HepG2 (cell line): ENCODE results near the gene KMT2D. TPM values are rescaled to one million over a fixed set of nuclear protein-coding genes. Genes with fewer than 3 reads are reported as not detected.

Experiments used
- JUND ChIP-seq: sonication (generic); formaldehyde crosslinking; IDR thresholded peaks from 2 replicates; pipeline ENCODE4 v1.8.0; 2022; ENCODE audit warnings: mild to moderate bottlenecking, missing genetic modification reagents
- MTA1 ChIP-seq: sonication (generic); formaldehyde crosslinking; IDR thresholded peaks from 2 replicates; pipeline ENCODE4 v1.4.0; 2020; ENCODE audit warnings: missing genetic modification reagents, mild to moderate bottlenecking, borderline replicate concordance
- MYNN ChIP-seq: sonication (generic); formaldehyde crosslinking; IDR thresholded peaks from 2 replicates; pipeline ENCODE4 v1.4.0; 2020; ENCODE audit warnings: mild to moderate bottlenecking, low read depth, missing genetic modification reagents
- NAIF1 ChIP-seq: sonication (generic); formaldehyde crosslinking; IDR thresholded peaks from 2 replicates; pipeline ENCODE4 v1.5.0; 2020; ENCODE audit warnings: mild to moderate bottlenecking, missing genetic modification reagents, borderline replicate concordance
- PITX1 ChIP-seq: sonication (generic); formaldehyde crosslinking; IDR thresholded peaks from 2 replicates; pipeline ENCODE4 v1.5.1; 2020; ENCODE audit warnings: mild to moderate bottlenecking, missing genetic modification reagents
- PLRG1 ChIP-seq: fragments of 450-650 bp; conservative IDR thresholded peaks from 2 replicates; pipeline ENCODE4 v1.6.1; 2016
- POLR2A ChIP-seq, 2 experiments: IDR thresholded peaks; 2 replicates each; pipeline ENCODE4 v1.6.1; 2011; ENCODE audit warnings: low read depth in 2 of 2, low read length in 2 of 2, mild to moderate bottlenecking in 1 of 2, moderate library complexity in 1 of 2; ENCODE audit not compliant: insufficient read depth in 1 of 2
- SMAD1 ChIP-seq: sonication (generic); formaldehyde crosslinking; IDR thresholded peaks from 2 replicates; pipeline ENCODE4 v1.4.0; 2020; ENCODE audit warnings: missing genetic modification reagents, low read depth, mild to moderate bottlenecking, borderline replicate concordance
- SMARCC2 ChIP-seq: fragments of 450-650 bp; IDR thresholded peaks from 2 replicates; pipeline ENCODE4 v1.6.1; 2017; ENCODE audit warnings: antibody characterized with exemption, mild to moderate bottlenecking
- STAT5B ChIP-seq: sonication (generic); formaldehyde crosslinking; IDR thresholded peaks from 2 replicates; pipeline ENCODE4 v1.4.0; 2020; ENCODE audit warnings: missing genetic modification reagents
- TAF1 ChIP-seq: sonication (generic); formaldehyde crosslinking; IDR thresholded peaks from 2 replicates; pipeline ENCODE4 v1.4.0; 2020; ENCODE audit warnings: missing genetic modification reagents
- TAF15 ChIP-seq: fragments of 200-400 bp; formaldehyde crosslinking; IDR thresholded peaks from one replicate; pipeline ENCODE4 v1.6.1; 2018; ENCODE audit warnings: mild to moderate bottlenecking, low read depth, low read length; ENCODE audit not compliant: poor library complexity, severe bottlenecking
- TBX3 ChIP-seq: fragments of 450-650 bp; IDR thresholded peaks from 2 replicates; pipeline ENCODE4 v1.6.1; 2017; ENCODE audit warnings: antibody characterized with exemption, mild to moderate bottlenecking, inconsistent platforms, borderline replicate concordance
- ZNF24 ChIP-seq: fragments of 450-650 bp; IDR thresholded peaks from 2 replicates; pipeline ENCODE4 v1.6.1; 2017; ENCODE audit warnings: antibody characterized with exemption, mild to moderate bottlenecking
- ZNF256 ChIP-seq: sonication (generic); formaldehyde crosslinking; conservative IDR thresholded peaks from 2 replicates; pipeline ENCODE4 v1.4.0; 2020; ENCODE audit warnings: missing genetic modification reagents
- ZNF329 ChIP-seq: sonication (generic); formaldehyde crosslinking; IDR thresholded peaks from 2 replicates; pipeline ENCODE4 v1.9.0; 2021; ENCODE audit warnings: low read depth, mild to moderate bottlenecking, missing genetic modification reagents
- ZNF510 ChIP-seq: sonication (generic); formaldehyde crosslinking; IDR thresholded peaks from 2 replicates; pipeline ENCODE4 v1.4.0; 2020; ENCODE audit warnings: low read depth, mild to moderate bottlenecking, missing genetic modification reagents
- ZNF543 ChIP-seq: sonication (generic); formaldehyde crosslinking; IDR thresholded peaks from 2 replicates; pipeline ENCODE4 v1.4.0; 2020; ENCODE audit warnings: mild to moderate bottlenecking, missing genetic modification reagents
- ZNF552 ChIP-seq: sonication (generic); formaldehyde crosslinking; IDR thresholded peaks from 2 replicates; pipeline ENCODE4 v1.9.0; 2022; ENCODE audit warnings: missing genetic modification reagents, mild to moderate bottlenecking, borderline replicate concordance
- ZNF557 ChIP-seq: sonication (generic); formaldehyde crosslinking; IDR thresholded peaks from 2 replicates; pipeline ENCODE4 v1.4.0; 2020; ENCODE audit warnings: missing genetic modification reagents
- ZNF747 ChIP-seq: sonication (generic); formaldehyde crosslinking; IDR thresholded peaks from 2 replicates; pipeline ENCODE4 v1.8.1; 2023; ENCODE audit warnings: missing genetic modification reagents, mild to moderate bottlenecking, borderline replicate concordance
- ZNF790 ChIP-seq: sonication (generic); formaldehyde crosslinking; IDR thresholded peaks from 2 replicates; pipeline ENCODE4 v1.8.0; 2022; ENCODE audit warnings: missing genetic modification reagents, mild to moderate bottlenecking, borderline replicate concordance
- polyA plus RNA-seq, 8 experiments: library from polyadenylated mRNA; depleted of rRNA in 3 of 8; stranded (reverse) in 7 of 8; unstranded in 1 of 8; fragments of >200 nt; fragmentation: Illumina TruSeq in 4 of 8; extraction: Trizol in 4 of 8; gene quantifications; 2 replicates each; pipeline versions ENCODE4 v1.2.1 to v1.2.3, GENCODE V29; 2011 to 2016; ENCODE audit warnings: low read depth in 4 of 8, missing spikeins in 1 of 8, mixed read lengths in 1 of 8; ENCODE audit not compliant: insufficient read depth in 1 of 8
- total RNA-seq, 5 experiments: library from RNA; depleted of rRNA; stranded (reverse); fragments of >200 nt; fragmentation: Illumina TruSeq; extraction: Trizol; gene quantifications; 2 replicates each; pipeline ENCODE4 v1.2.3, GENCODE V29; 2016; ENCODE audit warnings: low read depth in 1 of 5
- TF ChIP-seq, protein P1 (sequence below): sonication (generic); formaldehyde crosslinking; IDR thresholded peaks from 2 replicates; pipeline ENCODE4 v1.4.0; 2020; ENCODE audit warnings: mild to moderate bottlenecking, missing genetic modification reagents
- TF ChIP-seq, protein P2 (sequence below): sonication (generic); formaldehyde crosslinking; IDR thresholded peaks from 2 replicates; pipeline ENCODE4 v1.4.0; 2020; ENCODE audit warnings: missing genetic modification reagents
- TF ChIP-seq, protein P3 (sequence below): sonication (generic); formaldehyde crosslinking; IDR thresholded peaks from 2 replicates; pipeline ENCODE4 v1.5.0; 2020; ENCODE audit warnings: missing genetic modification reagents, mild to moderate bottlenecking, borderline replicate concordance
- TF ChIP-seq, protein P4 (sequence below): IDR thresholded peaks from 2 replicates; pipeline ENCODE4 v1.6.1; 2016; ENCODE audit warnings: mild to moderate bottlenecking, missing biosample characterization, missing genetic modification reagents

KMT2D gene
- total and polyA plus RNA-seq, 2 of the 13 experiments (the other 11 are each of a cell fraction or from before 2014, with no cell fraction given): 8.1 to 10.4 TPM

DNA sequence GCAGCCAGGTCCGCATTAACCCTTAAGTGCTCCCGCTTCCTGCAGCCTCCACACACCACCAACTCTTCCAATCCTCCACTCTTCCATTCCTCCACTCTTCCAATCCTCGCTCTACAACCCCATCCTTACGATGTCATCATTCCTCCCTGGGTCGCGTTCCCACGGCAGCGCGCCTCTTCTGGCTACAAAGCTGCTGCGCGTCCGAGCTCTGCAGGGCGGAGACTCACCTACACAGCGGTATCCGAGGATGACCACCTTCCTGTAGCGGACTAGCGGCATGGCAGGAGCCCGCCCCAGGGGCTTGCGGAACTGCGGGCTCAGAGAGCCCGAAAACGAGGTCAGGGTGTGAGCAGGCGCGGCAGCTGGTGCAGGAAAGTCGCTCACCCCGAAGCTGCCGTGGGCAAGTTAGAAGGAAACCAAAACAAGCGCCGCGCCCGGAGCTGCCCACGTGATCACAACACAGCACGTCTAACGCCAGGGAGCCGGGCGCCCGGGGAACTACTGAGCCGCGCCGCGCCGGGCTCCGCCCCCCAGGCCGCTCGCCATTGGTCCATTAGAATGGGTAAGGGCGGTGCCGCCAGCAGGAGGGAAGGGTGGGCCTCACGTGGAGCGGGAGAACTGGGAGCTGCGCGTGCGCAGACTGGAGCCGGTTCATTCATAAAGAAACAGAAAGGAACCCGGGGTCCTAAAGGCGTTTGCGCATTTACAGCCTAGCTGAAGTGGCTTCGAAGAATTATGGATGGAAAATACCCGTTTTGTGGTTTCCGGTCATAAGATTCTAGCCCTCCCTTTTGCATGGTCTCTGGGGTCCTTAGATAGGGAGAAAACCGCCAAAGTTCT is 9.1 kb upstream of the KMT2D start, which contains the start of gene RHEBL1 (continued):
- TF ChIP-seq TAF15: no peak
- TF ChIP-seq TAF1 (CRISPR knock-in tag): peak; percentile 43; the same call in 1 of the 2 replicates
- no peak for TF ChIP-seq ZNF256 (CRISPR knock-in tag)
- TF ChIP-seq ZNF329 (CRISPR knock-in tag): no peak
- no peak for TF ChIP-seq SMARCC2
- 0 out of 2 replicates have a peak, but pooled peaks have one; percentile 48 for TF ChIP-seq MTA1 (CRISPR knock-in tag)
- TF ChIP-seq, protein P1, sequence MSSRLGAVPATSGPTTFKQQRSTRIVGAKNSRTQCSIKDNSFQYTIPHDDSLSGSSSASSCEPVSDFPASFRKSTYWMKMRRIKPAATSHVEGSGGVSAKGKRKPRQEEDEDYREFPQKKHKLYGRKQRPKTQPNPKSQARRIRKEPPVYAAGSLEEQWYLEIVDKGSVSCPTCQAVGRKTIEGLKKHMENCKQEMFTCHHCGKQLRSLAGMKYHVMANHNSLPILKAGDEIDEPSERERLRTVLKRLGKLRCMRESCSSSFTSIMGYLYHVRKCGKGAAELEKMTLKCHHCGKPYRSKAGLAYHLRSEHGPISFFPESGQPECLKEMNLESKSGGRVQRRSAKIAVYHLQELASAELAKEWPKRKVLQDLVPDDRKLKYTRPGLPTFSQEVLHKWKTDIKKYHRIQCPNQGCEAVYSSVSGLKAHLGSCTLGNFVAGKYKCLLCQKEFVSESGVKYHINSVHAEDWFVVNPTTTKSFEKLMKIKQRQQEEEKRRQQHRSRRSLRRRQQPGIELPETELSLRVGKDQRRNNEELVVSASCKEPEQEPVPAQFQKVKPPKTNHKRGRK (CRISPR knock-in tag): no peak
- TF ChIP-seq STAT5B (CRISPR knock-in tag): no peak
- TF ChIP-seq ZNF557 (CRISPR knock-in tag): no peak
- 0 out of 2 replicates have a peak, but pooled peaks have one; percentile 45 for TF ChIP-seq ZNF510 (CRISPR knock-in tag)
- no peak for TF ChIP-seq NAIF1 (CRISPR knock-in tag)
- no peak for TF ChIP-seq TBX3
- TF ChIP-seq SMAD1: no peak
- no peak; the same call in 1 of the 2 replicates for TF ChIP-seq MYNN (CRISPR knock-in tag)
- TF ChIP-seq POLR2A (IDR thresholded peaks at IDR 0.05; ENCODE audit: insufficient read depth in 1 of 2, low read depth in 2 of 2, low read length in 2 of 2): peak in 1 of 2 experiments; percentile 50; a peak in 2 of 4 replicates
- no peak for TF ChIP-seq ZNF747
- TF ChIP-seq, protein P2, sequence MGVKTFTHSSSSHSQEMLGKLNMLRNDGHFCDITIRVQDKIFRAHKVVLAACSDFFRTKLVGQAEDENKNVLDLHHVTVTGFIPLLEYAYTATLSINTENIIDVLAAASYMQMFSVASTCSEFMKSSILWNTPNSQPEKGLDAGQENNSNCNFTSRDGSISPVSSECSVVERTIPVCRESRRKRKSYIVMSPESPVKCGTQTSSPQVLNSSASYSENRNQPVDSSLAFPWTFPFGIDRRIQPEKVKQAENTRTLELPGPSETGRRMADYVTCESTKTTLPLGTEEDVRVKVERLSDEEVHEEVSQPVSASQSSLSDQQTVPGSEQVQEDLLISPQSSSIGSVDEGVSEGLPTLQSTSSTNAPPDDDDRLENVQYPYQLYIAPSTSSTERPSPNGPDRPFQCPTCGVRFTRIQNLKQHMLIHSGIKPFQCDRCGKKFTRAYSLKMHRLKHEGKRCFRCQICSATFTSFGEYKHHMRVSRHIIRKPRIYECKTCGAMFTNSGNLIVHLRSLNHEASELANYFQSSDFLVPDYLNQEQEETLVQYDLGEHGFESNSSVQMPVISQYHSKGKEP (CRISPR knock-in tag): 0 out of 2 replicates have a peak, but pooled peaks have one; percentile 24
- no peak for TF ChIP-seq ZNF24
- TF ChIP-seq, protein P3, sequence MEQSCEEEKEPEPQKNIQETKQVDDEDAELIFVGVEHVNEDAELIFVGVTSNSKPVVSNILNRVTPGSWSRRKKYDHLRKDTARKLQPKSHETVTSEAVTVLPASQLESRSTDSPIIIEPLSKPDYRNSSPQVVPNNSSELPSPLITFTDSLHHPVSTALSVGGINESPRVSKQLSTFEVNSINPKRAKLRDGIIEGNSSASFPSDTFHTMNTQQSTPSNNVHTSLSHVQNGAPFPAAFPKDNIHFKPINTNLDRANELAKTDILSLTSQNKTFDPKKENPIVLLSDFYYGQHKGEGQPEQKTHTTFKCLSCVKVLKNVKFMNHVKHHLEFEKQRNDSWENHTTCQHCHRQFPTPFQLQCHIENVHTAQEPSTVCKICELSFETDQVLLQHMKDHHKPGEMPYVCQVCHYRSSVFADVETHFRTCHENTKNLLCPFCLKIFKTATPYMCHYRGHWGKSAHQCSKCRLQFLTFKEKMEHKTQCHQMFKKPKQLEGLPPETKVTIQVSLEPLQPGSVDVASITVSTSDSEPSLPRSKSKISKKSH (CRISPR knock-in tag): peak; percentile 83; the same call in 1 of the 2 replicates
- TF ChIP-seq PLRG1: no peak
- TF ChIP-seq ZNF543 (CRISPR knock-in tag): no peak
- no peak for TF ChIP-seq ZNF552
- no peak for TF ChIP-seq ZNF790
- TF ChIP-seq, protein P4, sequence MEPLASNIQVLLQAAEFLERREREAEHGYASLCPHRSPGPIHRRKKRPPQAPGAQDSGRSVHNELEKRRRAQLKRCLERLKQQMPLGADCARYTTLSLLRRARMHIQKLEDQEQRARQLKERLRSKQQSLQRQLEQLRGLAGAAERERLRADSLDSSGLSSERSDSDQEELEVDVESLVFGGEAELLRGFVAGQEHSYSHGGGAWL (CRISPR knock-in tag): peak; percentile 37; the same call in 1 of the 2 replicates
- 0 out of 2 replicates have a peak, but pooled peaks have one; percentile 14 for TF ChIP-seq PITX1 (CRISPR knock-in tag)
- no peak for TF ChIP-seq JUND (CRISPR knock-in tag)
